Choroid plexus epithelial cell (primary cell): ENCODE results near the gene CTNNAL1.

Experiments used
- DNase-seq: peaks from one replicate; pipeline ENCODE4 v3.0.0-alpha.2; 2010; ENCODE audit warnings: low read depth
- H3K4me3 ChIP-seq: 2 replicates; pipeline ENCODE4 v1.5.1; 2011; ENCODE audit warnings: low read depth, mild to moderate bottlenecking, control low read depth, low read length, moderate library complexity
- CTCF ChIP-seq: conservative IDR thresholded peaks from 2 replicates; pipeline ENCODE4 v1.5.1; 2011; ENCODE audit warnings: low read depth, mild to moderate bottlenecking, control low read depth, inconsistent platforms, low read length, moderate library complexity

The CTNNAL1 gene

GRCh38 chr9:108956022-108956630 is 57.2 kb downstream of the CTNNAL1 start:
- H3K4me3 ChIP-seq: no peak overlapping the region
- peak; percentile 13 for DNase-seq
- TF ChIP-seq CTCF: no peak

GRCh38 chr9:108953983-108954574 is 59.2 kb downstream of the CTNNAL1 start:
- peak; percentile 77 for DNase-seq
- H3K4me3 ChIP-seq: no peak overlapping the region
- peak; percentile 66 for TF ChIP-seq CTCF

GRCh38 chr9:108951578-108951977 is 61.7 kb downstream of the CTNNAL1 start:
- peak; percentile 13 for DNase-seq

GRCh38 chr9:108950168-108950567 is 63.1 kb downstream of the CTNNAL1 start:
- no peak for TF ChIP-seq CTCF
- DNase-seq: no peak
- H3K4me3 ChIP-seq: no peak overlapping the region

More at GRCh38 chr9:108951578-108951977, 61.7 kb downstream of the CTNNAL1 start:
- no peak overlapping the region for H3K4me3 ChIP-seq
- no peak for TF ChIP-seq CTCF

- DNase-seq: no peak
- H3K4me3 ChIP-seq: no peak overlapping the region
- TF ChIP-seq CTCF: no peak
These were observed 73.3 kb downstream of the CTNNAL1 start for GRCh38 chr9:108939975-108940374.

- no peak for TF ChIP-seq CTCF
- no peak overlapping the region for H3K4me3 ChIP-seq
- no peak for DNase-seq
These were observed 75.6 kb downstream of the CTNNAL1 start for GRCh38 chr9:108937561-108938305.
